ENCODE data around the gene PLA2G4A. TPM values are rescaled to one million over a fixed set of nuclear protein-coding genes. Genes with fewer than 3 reads are reported as not detected.
A peak's percentile ranks its signal among the peaks of the same experiment; 100 is the strongest.
"Not testable (repeated sequence)": the region's sequence is repeated elsewhere in the genome, so short reads cannot be mapped to it uniquely, and the experiment has no call there.

PLA2G4A gene
- total and polyA plus RNA-seq, 2 experiments from 2014 or later: 1.1 to 3.8 TPM

- Histone ChIP-seq H3K27me3 (ENCODE audit: insufficient read depth) (no peaks in the 10 kb centered on the region), H3K36me3 (ENCODE audit: insufficient read depth) (no peaks in the 10 kb centered on the region), H2AFZ (no peak overlapping the region), H3K79me2 (replicated peaks; ENCODE audit: insufficient read depth) (no peaks in the 10 kb centered on the region), H3K9me2 (ENCODE audit: insufficient read depth) (peaks cover 6% of the 10 kb centered on the region; the same call in 1 of the 2 replicates), H3K4me2 (no peak overlapping the region), H3K4me3 (no peak overlapping the region), H3F3A (replicated peaks; ENCODE audit: low read depth) (no peaks in the 10 kb centered on the region), H3K27ac (ENCODE audit: low read depth) (no peak overlapping the region), H4K20me1 (replicated peaks; ENCODE audit: insufficient read depth) (no peaks in the 10 kb centered on the region), H3K4me1 (ENCODE audit: insufficient read depth) (no peaks in the 10 kb centered on the region)
- DNase-seq (ENCODE audit: low spot score): no peak
- no peak overlapping the region for H3K27ac Mint-ChIP-seq
- H3K4me1 Mint-ChIP-seq: peaks cover 2% of the 10 kb centered on the region; the same call in 1 of the 3 replicates
- peaks cover 2% of the 10 kb centered on the region; the same call in 1 of the 3 replicates for H3K36me3 Mint-ChIP-seq (ENCODE audit: low read depth)
- H3K4me3 Mint-ChIP-seq: no peak overlapping the region
- TF ChIP-seq ZNF114 (CRISPR knock-in tag; IDR thresholded peaks at IDR 0.05) (no peak), CTCF (conservative IDR thresholded peaks at IDR 0.05; ENCODE audit: low read depth in 2 of 2) (peak in 1 of 2 experiments; percentile 34; a peak in 1 of 4 replicates)
- H3K9me3 Mint-ChIP-seq: no peaks in the 10 kb centered on the region; the same call in 1 of the 3 replicates
- no peaks in the 10 kb centered on the region for H3K27me3 Mint-ChIP-seq (ENCODE audit: insufficient read depth, low read depth, poor library complexity)
- ATAC-seq: no peak
Measured at GRCh38 chr1:186915555-186915954, 86.8 kb downstream of the PLA2G4A start.

- H3K27me3 Mint-ChIP-seq (ENCODE audit: insufficient read depth, low read depth, poor library complexity); H3F3A ChIP-seq (replicated peaks; ENCODE audit: low read depth); H3K4me3 ChIP-seq; H3K4me3 Mint-ChIP-seq; H3K4me1 ChIP-seq (ENCODE audit: insufficient read depth); H3K27ac Mint-ChIP-seq; H3K79me2 ChIP-seq (replicated peaks; ENCODE audit: insufficient read depth); H4K20me1 ChIP-seq (replicated peaks; ENCODE audit: insufficient read depth); H3K36me3 ChIP-seq (ENCODE audit: insufficient read depth); H3K27ac ChIP-seq (ENCODE audit: low read depth); H3K4me2 ChIP-seq; ATAC-seq; H3K4me1 Mint-ChIP-seq; H3K9me3 Mint-ChIP-seq; H3K27me3 ChIP-seq (ENCODE audit: insufficient read depth); H3K9me2 ChIP-seq (ENCODE audit: insufficient read depth): not testable (repeated sequence)
- peak; percentile 57 for DNase-seq (ENCODE audit: low spot score)
- TF ChIP-seq CTCF (conservative IDR thresholded peaks at IDR 0.05; ENCODE audit: low read depth in 2 of 2): peak; percentile 56 to 60
- H3K36me3 Mint-ChIP-seq (ENCODE audit: low read depth): peaks cover 10% of the 10 kb centered on the region
- H2AFZ ChIP-seq: 0 out of 2 replicates have a peak overlapping the region, but pooled peaks have one; percentile 72
Measured at GRCh38 chr1:186917106-186917786, 88.5 kb downstream of the PLA2G4A start.

- not testable (repeated sequence) for H2AFZ ChIP-seq; H3K4me3 Mint-ChIP-seq; H3K27me3 Mint-ChIP-seq (ENCODE audit: insufficient read depth, low read depth, poor library complexity); H3K27ac Mint-ChIP-seq; H4K20me1 ChIP-seq (replicated peaks; ENCODE audit: insufficient read depth); H3F3A ChIP-seq (replicated peaks; ENCODE audit: low read depth); H3K4me1 Mint-ChIP-seq; H3K9me2 ChIP-seq (ENCODE audit: insufficient read depth); H3K4me2 ChIP-seq; ATAC-seq; H3K4me3 ChIP-seq; DNase-seq (ENCODE audit: low spot score); H3K27me3 ChIP-seq (ENCODE audit: insufficient read depth); H3K27ac ChIP-seq (ENCODE audit: low read depth); H3K36me3 ChIP-seq (ENCODE audit: insufficient read depth); H3K4me1 ChIP-seq (ENCODE audit: insufficient read depth); H3K79me2 ChIP-seq (replicated peaks; ENCODE audit: insufficient read depth)
- Mint-ChIP-seq H3K36me3 (ENCODE audit: low read depth) (peaks cover 13% of the 10 kb centered on the region), H3K9me3 (peaks cover 14% of the 10 kb centered on the region)
Measured at GRCh38 chr1:186921386-186921785, 92.6 kb downstream of the PLA2G4A start.

- not testable (repeated sequence) for H3K4me1 ChIP-seq (ENCODE audit: insufficient read depth); H3K4me3 ChIP-seq; H3K27me3 Mint-ChIP-seq (ENCODE audit: insufficient read depth, low read depth, poor library complexity); H3K4me3 Mint-ChIP-seq; H3K4me1 Mint-ChIP-seq; H3K4me2 ChIP-seq; H3K27me3 ChIP-seq (ENCODE audit: insufficient read depth); H3F3A ChIP-seq (replicated peaks; ENCODE audit: low read depth); H3K79me2 ChIP-seq (replicated peaks; ENCODE audit: insufficient read depth); DNase-seq (ENCODE audit: low spot score); H3K9me2 ChIP-seq (ENCODE audit: insufficient read depth); H4K20me1 ChIP-seq (replicated peaks; ENCODE audit: insufficient read depth); H3K27ac ChIP-seq (ENCODE audit: low read depth); H3K27ac Mint-ChIP-seq; H3K36me3 ChIP-seq (ENCODE audit: insufficient read depth); H2AFZ ChIP-seq; ATAC-seq
- H3K36me3 Mint-ChIP-seq (ENCODE audit: low read depth): peaks cover 13% of the 10 kb centered on the region
- H3K9me3 Mint-ChIP-seq: peaks cover 14% of the 10 kb centered on the region
Measured at GRCh38 chr1:186922814-186923213, 94.1 kb downstream of the PLA2G4A start.
